ENCODE measurements around the gene PDLIM5. TPM values are rescaled to one million over a fixed set of nuclear protein-coding genes. Genes with fewer than 3 reads are reported as not detected.
"Not testable (repeated sequence)": the region's sequence is repeated elsewhere in the genome, so short reads cannot be mapped to it uniquely, and the experiment has no call there.

PDLIM5 gene
- total RNA-seq, 1 experiment from 2014 or later = 44.7 TPM

GRCh38 chr4:94470132-94470531 lies 18.4 kb downstream of the PDLIM5 start:
- no peaks in the 10 kb centered on the region for H3K36me3 ChIP-seq (ENCODE audit: control insufficient read depth, insufficient read depth, low read length)
- H3K4me3 ChIP-seq (ENCODE audit: low read depth in 2 of 2, low read length in 2 of 2) = no peak overlapping the region
- ChIA-PET POLR2A (no interaction called here), CTCF (no interaction called here)
- TF ChIP-seq SIN3A (IDR thresholded peaks at IDR 0.05; ENCODE audit: borderline replicate concordance, insufficient read depth, low read depth, low read length) (no peak), POLR2AphosphoS5 (IDR thresholded peaks at IDR 0.05; ENCODE audit: low read depth, low read length) (no peak), TCF7L2 (IDR thresholded peaks at IDR 0.05; ENCODE audit: low read depth, low read length) (no peak)
- TF ChIP-seq, protein P1, sequence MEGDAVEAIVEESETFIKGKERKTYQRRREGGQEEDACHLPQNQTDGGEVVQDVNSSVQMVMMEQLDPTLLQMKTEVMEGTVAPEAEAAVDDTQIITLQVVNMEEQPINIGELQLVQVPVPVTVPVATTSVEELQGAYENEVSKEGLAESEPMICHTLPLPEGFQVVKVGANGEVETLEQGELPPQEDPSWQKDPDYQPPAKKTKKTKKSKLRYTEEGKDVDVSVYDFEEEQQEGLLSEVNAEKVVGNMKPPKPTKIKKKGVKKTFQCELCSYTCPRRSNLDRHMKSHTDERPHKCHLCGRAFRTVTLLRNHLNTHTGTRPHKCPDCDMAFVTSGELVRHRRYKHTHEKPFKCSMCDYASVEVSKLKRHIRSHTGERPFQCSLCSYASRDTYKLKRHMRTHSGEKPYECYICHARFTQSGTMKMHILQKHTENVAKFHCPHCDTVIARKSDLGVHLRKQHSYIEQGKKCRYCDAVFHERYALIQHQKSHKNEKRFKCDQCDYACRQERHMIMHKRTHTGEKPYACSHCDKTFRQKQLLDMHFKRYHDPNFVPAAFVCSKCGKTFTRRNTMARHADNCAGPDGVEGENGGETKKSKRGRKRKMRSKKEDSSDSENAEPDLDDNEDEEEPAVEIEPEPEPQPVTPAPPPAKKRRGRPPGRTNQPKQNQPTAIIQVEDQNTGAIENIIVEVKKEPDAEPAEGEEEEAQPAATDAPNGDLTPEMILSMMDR (IDR thresholded peaks at IDR 0.05) = no peak
- in situ Hi-C loops (cut with HindIII; ENCODE audit: low pct_unique_long_range_greater_than_20kb, low sequenced_read_pairs) = no loop called here
- H3K27me3 ChIP-seq (ENCODE audit: control insufficient read depth, insufficient read depth, low read length) = no peaks in the 10 kb centered on the region
- no TSS peak for BruUV-seq (replicated peaks)
- ATAC-seq (no peak), DNase-seq (ENCODE audit: low read depth, low spot score) (no peak)
- H3K27ac ChIP-seq (ENCODE audit: low read length) = no peak overlapping the region
- no peaks in the 10 kb centered on the region for H3K9me3 ChIP-seq (ENCODE audit: control insufficient read depth, insufficient read depth, low read depth, low read length)
- H3K4me1 ChIP-seq (ENCODE audit: control insufficient read depth, insufficient read depth, low read length) = peaks cover 4% of the 10 kb centered on the region; the same call in 1 of the 2 replicates
- intact Hi-C loops (cut with micrococcal nuclease; ENCODE audit: unreplicated experiment) = no loop called here

DNA sequence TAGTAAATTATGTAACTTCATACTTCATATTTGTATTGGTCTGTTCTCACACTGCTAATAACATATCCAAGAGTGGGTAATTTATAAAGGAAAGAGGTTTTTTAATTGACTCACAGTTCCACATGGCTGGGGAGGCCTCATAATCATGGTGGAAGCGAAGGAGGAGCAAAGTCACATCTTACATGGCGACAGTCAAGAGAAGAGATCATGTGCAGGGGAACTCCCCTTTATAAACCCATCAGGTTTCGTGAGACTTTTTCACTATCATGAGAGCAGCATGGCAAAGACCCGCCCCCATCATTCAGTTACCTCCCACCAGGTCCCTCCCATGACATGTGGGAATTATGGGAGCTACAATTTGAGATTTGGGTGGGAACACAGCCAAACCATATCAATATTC lies 19.0 kb downstream of the PDLIM5 start:
- DNase-seq (ENCODE audit: low read depth, low spot score); ATAC-seq; BruUV-seq (replicated peaks); in situ Hi-C loops (cut with HindIII; ENCODE audit: low pct_unique_long_range_greater_than_20kb, low sequenced_read_pairs); H3K27me3 ChIP-seq (ENCODE audit: control insufficient read depth, insufficient read depth, low read length); H3K4me1 ChIP-seq (ENCODE audit: control insufficient read depth, insufficient read depth, low read length); CTCF ChIA-PET; POLR2A ChIA-PET; H3K36me3 ChIP-seq (ENCODE audit: control insufficient read depth, insufficient read depth, low read length); H3K27ac ChIP-seq (ENCODE audit: low read length); H3K4me3 ChIP-seq (ENCODE audit: low read depth in 2 of 2, low read length in 2 of 2); H3K9me3 ChIP-seq (ENCODE audit: control insufficient read depth, insufficient read depth, low read depth, low read length); intact Hi-C loops (cut with micrococcal nuclease; ENCODE audit: unreplicated experiment): not testable (repeated sequence)

DNA sequence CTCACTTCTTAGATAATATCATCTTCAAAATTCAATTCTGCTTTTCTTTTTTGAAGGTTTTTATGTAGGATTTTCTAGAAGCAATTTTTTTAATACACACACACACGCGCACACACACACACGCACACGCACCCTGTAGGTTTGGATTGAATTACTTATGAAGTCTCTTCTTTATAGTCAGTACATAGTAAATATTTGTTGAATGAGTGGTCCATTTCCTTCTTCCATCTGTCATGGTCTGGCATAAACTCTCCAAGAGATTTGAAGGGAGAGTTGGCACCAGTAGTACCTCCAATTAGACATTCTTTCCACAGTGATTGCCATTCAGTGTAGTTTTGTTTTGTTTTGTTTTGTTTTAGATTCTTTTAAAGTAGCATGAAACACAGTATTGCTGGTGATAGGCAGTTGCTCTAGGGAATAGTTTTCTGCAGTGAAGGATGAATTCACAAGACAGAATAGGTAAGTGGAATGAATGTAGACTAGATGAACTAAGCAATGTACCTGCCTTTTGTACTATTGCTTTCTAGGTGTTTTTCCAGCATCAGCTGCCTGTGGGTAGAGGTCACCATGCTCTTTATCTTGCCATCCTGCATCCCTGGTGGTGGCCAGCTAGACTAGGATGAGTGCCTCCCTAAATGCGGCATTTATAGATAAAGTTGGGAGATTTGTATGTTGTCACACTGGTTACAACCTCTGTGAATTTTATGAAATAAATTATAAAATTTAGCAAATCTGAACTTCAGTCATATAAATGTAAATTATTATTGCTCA lies 20.5 kb downstream of the PDLIM5 start:
- POLR2A ChIA-PET = no interaction called here
- CTCF ChIA-PET = no interaction called here
- Histone ChIP-seq H3K36me3 (ENCODE audit: control insufficient read depth, insufficient read depth, low read length) (no peaks in the 10 kb centered on the region), H3K4me1 (ENCODE audit: control insufficient read depth, insufficient read depth, low read length) (peaks cover 4% of the 10 kb centered on the region; the same call in 1 of the 2 replicates), H3K4me3 (ENCODE audit: low read depth in 2 of 2, low read length in 2 of 2) (no peak overlapping the region), H3K27me3 (ENCODE audit: control insufficient read depth, insufficient read depth, low read length) (no peaks in the 10 kb centered on the region), H3K9me3 (ENCODE audit: control insufficient read depth, insufficient read depth, low read depth, low read length) (no peaks in the 10 kb centered on the region), H3K27ac (ENCODE audit: low read length) (no peak overlapping the region)
- TF ChIP-seq SIN3A (IDR thresholded peaks at IDR 0.05; ENCODE audit: borderline replicate concordance, insufficient read depth, low read depth, low read length) (no peak), POLR2AphosphoS5 (IDR thresholded peaks at IDR 0.05; ENCODE audit: low read depth, low read length) (no peak), TCF7L2 (IDR thresholded peaks at IDR 0.05; ENCODE audit: low read depth, low read length) (no peak), REST (IDR thresholded peaks at IDR 0.05; ENCODE audit: insufficient read depth in 1 of 2, low read depth in 2 of 2, low read length in 1 of 2) (no peak)
- TF ChIP-seq, protein P1 (IDR thresholded peaks at IDR 0.05) = no peak
- intact Hi-C loops (cut with micrococcal nuclease; ENCODE audit: unreplicated experiment) (no loop called here), in situ Hi-C loops (cut with HindIII; ENCODE audit: low pct_unique_long_range_greater_than_20kb, low sequenced_read_pairs) (no loop called here)
- no peak for ATAC-seq
- BruUV-seq (replicated peaks) = no TSS peak
- no peak for DNase-seq (ENCODE audit: low read depth, low spot score)
